ENCODE measurements around the gene CLMN. TPM values are rescaled to one million over a fixed set of nuclear protein-coding genes. Genes with fewer than 3 reads are reported as not detected.

The CLMN gene
- total and polyA plus RNA-seq, 7 experiments from 2014 or later, result 0.43 to 6.8 (median 0.70) TPM

GRCh38 chr14:95308073-95308472 lies 11.6 kb downstream of the CLMN start:
- no peaks in the 10 kb centered on the region for H3K36me3 ChIP-seq (ENCODE audit: control insufficient read depth in 2 of 3, insufficient read depth in 3 of 3, low read length in 3 of 3)
- peaks cover 0 to 3% of the 10 kb centered on the region in 2 donors for H3K27me3 ChIP-seq (ENCODE audit: control insufficient read depth in 2 of 2, insufficient read depth in 2 of 2, low read length in 2 of 2)
- no peak overlapping the region for H3K27ac ChIP-seq (ENCODE audit: low read depth, low read length)
- ChIA-PET POLR2A (no interaction called here), CTCF (no interaction called here)
- DNase-seq (no peak), ATAC-seq (no peak)
- Mint-ChIP-seq H3K27me3 (peaks cover 4 to 12% (median 6%) of the 10 kb centered on the region in 5 donors), H3K4me1 (no peaks in the 10 kb centered on the region), H3K36me3 (no peaks in the 10 kb centered on the region), H3K4me3 (no peak overlapping the region), H3K9me3 (no peaks in the 10 kb centered on the region), H3K27ac (no peak overlapping the region)
- H3K4me3 ChIP-seq (ENCODE audit: low read length), result no peak overlapping the region
- H3K9me3 ChIP-seq (ENCODE audit: control insufficient read depth in 2 of 3, low read length in 3 of 3), result no peaks in the 10 kb centered on the region
- intact Hi-C loops (cut with micrococcal nuclease), result no loop called here
- H3K4me1 ChIP-seq (ENCODE audit: control insufficient read depth in 2 of 2, insufficient read depth in 2 of 2, low read length in 2 of 2), result no peaks in the 10 kb centered on the region

GRCh38 chr14:95307402-95308041 lies 12.2 kb downstream of the CLMN start:
- Mint-ChIP-seq H3K9me3 (no peaks in the 10 kb centered on the region), H3K27me3 (peaks cover 4 to 15% (median 6%) of the 10 kb centered on the region in 5 donors), H3K36me3 (no peaks in the 10 kb centered on the region), H3K4me1 (no peaks in the 10 kb centered on the region), H3K4me3 (no peak overlapping the region), H3K27ac (no peak overlapping the region)
- no peaks in the 10 kb centered on the region for H3K9me3 ChIP-seq (ENCODE audit: control insufficient read depth in 2 of 3, low read length in 3 of 3)
- ATAC-seq (no peak), DNase-seq (no peak)
- ChIA-PET POLR2A (no interaction called here), CTCF (no interaction called here)
- intact Hi-C loops (cut with micrococcal nuclease), result no loop called here
- peaks cover 0 to 3% of the 10 kb centered on the region in 2 donors for H3K27me3 ChIP-seq (ENCODE audit: control insufficient read depth in 2 of 2, insufficient read depth in 2 of 2, low read length in 2 of 2)
- H3K4me1 ChIP-seq (ENCODE audit: control insufficient read depth in 2 of 2, insufficient read depth in 2 of 2, low read length in 2 of 2), result no peaks in the 10 kb centered on the region
- H3K4me3 ChIP-seq (ENCODE audit: low read length), result no peak overlapping the region
- H3K36me3 ChIP-seq (ENCODE audit: control insufficient read depth in 2 of 3, insufficient read depth in 3 of 3, low read length in 3 of 3), result no peaks in the 10 kb centered on the region
- no peak overlapping the region for H3K27ac ChIP-seq (ENCODE audit: low read depth, low read length)

- no peaks in the 10 kb centered on the region for H3K9me3 Mint-ChIP-seq
- DNase-seq (no peak), ATAC-seq (no peak)
- ChIA-PET CTCF (no interaction called here), POLR2A (no interaction called here)
- Histone ChIP-seq H3K4me1 (ENCODE audit: control insufficient read depth in 2 of 2, insufficient read depth in 2 of 2, low read length in 2 of 2) (no peaks in the 10 kb centered on the region), H3K27me3 (ENCODE audit: control insufficient read depth in 2 of 2, insufficient read depth in 2 of 2, low read length in 2 of 2) (peaks cover 0 to 3% of the 10 kb centered on the region in 2 donors), H3K27ac (ENCODE audit: low read depth, low read length) (no peak overlapping the region), H3K4me3 (ENCODE audit: low read length) (no peak overlapping the region), H3K9me3 (ENCODE audit: control insufficient read depth in 2 of 3, low read length in 3 of 3) (no peaks in the 10 kb centered on the region), H3K36me3 (ENCODE audit: control insufficient read depth in 2 of 3, insufficient read depth in 3 of 3, low read length in 3 of 3) (no peaks in the 10 kb centered on the region)
- intact Hi-C loops (cut with micrococcal nuclease), result no loop called here
- H3K4me1 Mint-ChIP-seq, result no peaks in the 10 kb centered on the region
- no peaks in the 10 kb centered on the region for H3K36me3 Mint-ChIP-seq
- H3K4me3 Mint-ChIP-seq, result no peak overlapping the region
- H3K27me3 Mint-ChIP-seq, result peaks cover 4 to 19% (median 6%) of the 10 kb centered on the region in 5 donors
- H3K27ac Mint-ChIP-seq, result no peak overlapping the region
These were observed 13.8 kb downstream of the CLMN start for GRCh38 chr14:95305940-95306339.

- Mint-ChIP-seq H3K27ac (no peak overlapping the region), H3K9me3 (no peaks in the 10 kb centered on the region), H3K36me3 (no peaks in the 10 kb centered on the region), H3K4me1 (no peaks in the 10 kb centered on the region), H3K4me3 (no peak overlapping the region), H3K27me3 (peaks cover 4 to 23% (median 6%) of the 10 kb centered on the region in 5 donors)
- Histone ChIP-seq H3K27me3 (ENCODE audit: control insufficient read depth in 2 of 2, insufficient read depth in 2 of 2, low read length in 2 of 2) (peaks cover 0 to 3% of the 10 kb centered on the region in 2 donors), H3K4me1 (ENCODE audit: control insufficient read depth in 2 of 2, insufficient read depth in 2 of 2, low read length in 2 of 2) (no peaks in the 10 kb centered on the region), H3K4me3 (ENCODE audit: low read length) (no peak overlapping the region), H3K36me3 (ENCODE audit: control insufficient read depth in 2 of 3, insufficient read depth in 3 of 3, low read length in 3 of 3) (no peaks in the 10 kb centered on the region), H3K9me3 (ENCODE audit: control insufficient read depth in 2 of 3, low read length in 3 of 3) (no peaks in the 10 kb centered on the region), H3K27ac (ENCODE audit: low read depth, low read length) (no peak overlapping the region)
- intact Hi-C loops (cut with micrococcal nuclease), result no loop called here
- POLR2A ChIA-PET, result no interaction called here
- CTCF ChIA-PET, result no interaction called here
- ATAC-seq, result no peak
- no peak for DNase-seq
These were observed 14.6 kb downstream of the CLMN start for GRCh38 chr14:95305145-95305544.

GRCh38 chr14:95304342-95304741 lies 15.4 kb downstream of the CLMN start:
- Mint-ChIP-seq H3K4me1 (no peaks in the 10 kb centered on the region), H3K36me3 (no peaks in the 10 kb centered on the region), H3K27me3 (peaks cover 4 to 23% (median 9%) of the 10 kb centered on the region in 5 donors), H3K4me3 (no peak overlapping the region), H3K27ac (no peak overlapping the region), H3K9me3 (no peaks in the 10 kb centered on the region)
- Histone ChIP-seq H3K27me3 (ENCODE audit: control insufficient read depth in 2 of 2, insufficient read depth in 2 of 2, low read length in 2 of 2) (peaks cover 0 to 3% of the 10 kb centered on the region in 2 donors), H3K36me3 (ENCODE audit: control insufficient read depth in 2 of 3, insufficient read depth in 3 of 3, low read length in 3 of 3) (no peaks in the 10 kb centered on the region), H3K9me3 (ENCODE audit: control insufficient read depth in 2 of 3, low read length in 3 of 3) (no peaks in the 10 kb centered on the region), H3K4me1 (ENCODE audit: control insufficient read depth in 2 of 2, insufficient read depth in 2 of 2, low read length in 2 of 2) (no peaks in the 10 kb centered on the region), H3K4me3 (ENCODE audit: low read length) (no peak overlapping the region), H3K27ac (ENCODE audit: low read depth, low read length) (no peak overlapping the region)
- intact Hi-C loops (cut with micrococcal nuclease), result no loop called here
- POLR2A ChIA-PET, result no interaction called here
- DNase-seq (no peak), ATAC-seq (no peak)
- CTCF ChIA-PET, result no interaction called here

GRCh38 chr14:95303552-95303951 lies 16.2 kb downstream of the CLMN start:
- no peaks in the 10 kb centered on the region for H3K36me3 ChIP-seq (ENCODE audit: control insufficient read depth in 2 of 3, insufficient read depth in 3 of 3, low read length in 3 of 3)
- no peaks in the 10 kb centered on the region for H3K9me3 Mint-ChIP-seq
- peaks cover 4 to 23% (median 13%) of the 10 kb centered on the region in 5 donors for H3K27me3 Mint-ChIP-seq
- H3K36me3 Mint-ChIP-seq, result no peaks in the 10 kb centered on the region
- DNase-seq, result no peak
- H3K4me1 Mint-ChIP-seq, result no peaks in the 10 kb centered on the region
- no peak overlapping the region for H3K4me3 ChIP-seq (ENCODE audit: low read length)
- H3K27ac ChIP-seq (ENCODE audit: low read depth, low read length), result no peak overlapping the region
- ChIA-PET POLR2A (no interaction called here), CTCF (no interaction called here)
- peaks cover 0 to 3% of the 10 kb centered on the region in 2 donors for H3K27me3 ChIP-seq (ENCODE audit: control insufficient read depth in 2 of 2, insufficient read depth in 2 of 2, low read length in 2 of 2)
- no peak overlapping the region for H3K27ac Mint-ChIP-seq
- ATAC-seq, result no peak
- intact Hi-C loops (cut with micrococcal nuclease), result no loop called here
- no peaks in the 10 kb centered on the region for H3K9me3 ChIP-seq (ENCODE audit: control insufficient read depth in 2 of 3, low read length in 3 of 3)
- no peak overlapping the region for H3K4me3 Mint-ChIP-seq
- no peaks in the 10 kb centered on the region for H3K4me1 ChIP-seq (ENCODE audit: control insufficient read depth in 2 of 2, insufficient read depth in 2 of 2, low read length in 2 of 2)

- ATAC-seq (no peak), DNase-seq (no peak)
- peaks cover 4 to 18% (median 13%) of the 10 kb centered on the region in 5 donors for H3K27me3 Mint-ChIP-seq
- H3K4me1 ChIP-seq (ENCODE audit: control insufficient read depth in 2 of 2, insufficient read depth in 2 of 2, low read length in 2 of 2), result no peaks in the 10 kb centered on the region
- H3K9me3 Mint-ChIP-seq, result no peaks in the 10 kb centered on the region
- no peaks in the 10 kb centered on the region for H3K36me3 Mint-ChIP-seq
- H3K27ac Mint-ChIP-seq, result no peak overlapping the region
- intact Hi-C loops (cut with micrococcal nuclease), result no loop called here
- ChIA-PET POLR2A (no interaction called here), CTCF (no interaction called here)
- no peak overlapping the region for H3K4me3 Mint-ChIP-seq
- H3K36me3 ChIP-seq (ENCODE audit: control insufficient read depth in 2 of 3, insufficient read depth in 3 of 3, low read length in 3 of 3), result no peaks in the 10 kb centered on the region
- no peaks in the 10 kb centered on the region for H3K4me1 Mint-ChIP-seq
- no peak overlapping the region for H3K4me3 ChIP-seq (ENCODE audit: low read length)
- H3K27ac ChIP-seq (ENCODE audit: low read depth, low read length), result no peak overlapping the region
- no peaks in the 10 kb centered on the region for H3K27me3 ChIP-seq (ENCODE audit: control insufficient read depth in 2 of 2, insufficient read depth in 2 of 2, low read length in 2 of 2)
- no peaks in the 10 kb centered on the region for H3K9me3 ChIP-seq (ENCODE audit: control insufficient read depth in 2 of 3, low read length in 3 of 3)
These were observed 16.8 kb downstream of the CLMN start for GRCh38 chr14:95302667-95303506.
